GM19351 (cell line): Measurements from ENCODE around the gene TMEM63B.
A peak's percentile ranks its signal among the peaks of the same experiment; 100 is the strongest.

Experiments
- ATAC-seq: cut with Tn5 transposase; IDR thresholded peaks from one replicate; pipeline ENCODE4 v1.9.1; 2021; ENCODE audit warnings: mild to moderate bottlenecking, moderate library complexity; ENCODE audit not compliant: unreplicated experiment

Gene TMEM63B

GRCh38 chr6:44116641-44117382 is 10.5 kb upstream of the TMEM63B start:
- ATAC-seq, result no peak

GRCh38 chr6:44117397-44118128 is 9.8 kb upstream of the TMEM63B start:
- no peak for ATAC-seq

- no peak for ATAC-seq
Measured at GRCh38 chr6:44119704-44120262, 7.6 kb upstream of the TMEM63B start.

- ATAC-seq, result no peak
Measured at GRCh38 chr6:44120692-44121443, 6.5 kb upstream of the TMEM63B start.

GRCh38 chr6:44122801-44123200 is 4.6 kb upstream of the TMEM63B start:
- no peak for ATAC-seq

GRCh38 chr6:44123544-44123943 is 3.8 kb upstream of the TMEM63B start:
- ATAC-seq, result no peak

- peak; percentile 36 for ATAC-seq
Measured at GRCh38 chr6:44126320-44127149, 819 bp upstream of the TMEM63B start.

- ATAC-seq, result peak; percentile 43
Measured at GRCh38 chr6:44128020-44128917, 915 bp downstream of the TMEM63B start.

- ATAC-seq, result no peak
Measured at GRCh38 chr6:44129841-44130322, 2.5 kb downstream of the TMEM63B start.

GRCh38 chr6:44131892-44132291 is 4.5 kb downstream of the TMEM63B start:
- ATAC-seq, result no peak

- no peak for ATAC-seq
Measured at GRCh38 chr6:44132476-44132875, 5.1 kb downstream of the TMEM63B start.

- ATAC-seq, result no peak
Measured at GRCh38 chr6:44133003-44133931, 5.9 kb downstream of the TMEM63B start.

- no peak for ATAC-seq
Measured at GRCh38 chr6:44133981-44134711, 6.8 kb downstream of the TMEM63B start.

- no peak for ATAC-seq
Measured at GRCh38 chr6:44135173-44135758, 7.9 kb downstream of the TMEM63B start.

GRCh38 chr6:44135875-44136274 is 8.5 kb downstream of the TMEM63B start:
- no peak for ATAC-seq

- ATAC-seq, result no peak
Measured at GRCh38 chr6:44138717-44139350, 11.5 kb downstream of the TMEM63B start.

- no peak for ATAC-seq
Measured at GRCh38 chr6:44139351-44139743, 12.0 kb downstream of the TMEM63B start.
